Measurements from ENCODE around the gene KCNG4. TPM values are rescaled to one million over a fixed set of nuclear protein-coding genes. Genes with fewer than 3 reads are reported as not detected.

Gene KCNG4
- total and polyA plus RNA-seq, 2 experiments from 2014 or later: 0.07 TPM; not detected in 1

GRCh38 chr16:84176192-84177053 is 63.4 kb downstream of the KCNG4 start:
- Histone ChIP-seq H2AFZ (no peak overlapping the region), H3K4me1 (ENCODE audit: insufficient read depth) (no peaks in the 10 kb centered on the region), H3F3A (replicated peaks; ENCODE audit: low read depth) (no peaks in the 10 kb centered on the region), H3K36me3 (ENCODE audit: insufficient read depth) (no peaks in the 10 kb centered on the region), H3K4me2 (no peak overlapping the region), H3K27ac (ENCODE audit: low read depth) (no peak overlapping the region; the same call in 1 of the 2 replicates), H3K4me3 (no peak overlapping the region), H3K27me3 (ENCODE audit: insufficient read depth) (no peaks in the 10 kb centered on the region), H3K9me2 (ENCODE audit: insufficient read depth) (no peaks in the 10 kb centered on the region), H4K20me1 (replicated peaks; ENCODE audit: insufficient read depth) (no peaks in the 10 kb centered on the region), H3K79me2 (replicated peaks; ENCODE audit: insufficient read depth) (no peaks in the 10 kb centered on the region)
- no peak for DNase-seq (ENCODE audit: low spot score)
- no peak overlapping the region for H3K27ac Mint-ChIP-seq
- H3K4me3 Mint-ChIP-seq: no peak overlapping the region
- peaks cover 9% of the 10 kb centered on the region for H3K27me3 Mint-ChIP-seq (ENCODE audit: insufficient read depth, low read depth, poor library complexity)
- no peak for TF ChIP-seq STAT1 (IDR thresholded peaks at IDR 0.05; ENCODE audit: unreplicated experiment)
- no peak for TF ChIP-seq REST (IDR thresholded peaks at IDR 0.05; ENCODE audit: unreplicated experiment)
- no peak for TF ChIP-seq ZNF114 (CRISPR knock-in tag; IDR thresholded peaks at IDR 0.05)
- TF ChIP-seq JUNB (IDR thresholded peaks at IDR 0.05; ENCODE audit: unreplicated experiment): no peak
- no peak for TF ChIP-seq ZNF331 (CRISPR knock-in tag; IDR thresholded peaks at IDR 0.05; ENCODE audit: low read depth)
- TF ChIP-seq POLR2AphosphoS5 (IDR thresholded peaks at IDR 0.05; ENCODE audit: low read depth): no peak
- TF ChIP-seq CREB1 (CRISPR knock-in tag; IDR thresholded peaks at IDR 0.05; ENCODE audit: low read depth): no peak
- peak; percentile 14 for ATAC-seq
- H3K9me3 Mint-ChIP-seq: no peaks in the 10 kb centered on the region
- H3K4me1 Mint-ChIP-seq: no peaks in the 10 kb centered on the region
- peaks cover 20% of the 10 kb centered on the region for H3K36me3 Mint-ChIP-seq (ENCODE audit: low read depth)

DNA sequence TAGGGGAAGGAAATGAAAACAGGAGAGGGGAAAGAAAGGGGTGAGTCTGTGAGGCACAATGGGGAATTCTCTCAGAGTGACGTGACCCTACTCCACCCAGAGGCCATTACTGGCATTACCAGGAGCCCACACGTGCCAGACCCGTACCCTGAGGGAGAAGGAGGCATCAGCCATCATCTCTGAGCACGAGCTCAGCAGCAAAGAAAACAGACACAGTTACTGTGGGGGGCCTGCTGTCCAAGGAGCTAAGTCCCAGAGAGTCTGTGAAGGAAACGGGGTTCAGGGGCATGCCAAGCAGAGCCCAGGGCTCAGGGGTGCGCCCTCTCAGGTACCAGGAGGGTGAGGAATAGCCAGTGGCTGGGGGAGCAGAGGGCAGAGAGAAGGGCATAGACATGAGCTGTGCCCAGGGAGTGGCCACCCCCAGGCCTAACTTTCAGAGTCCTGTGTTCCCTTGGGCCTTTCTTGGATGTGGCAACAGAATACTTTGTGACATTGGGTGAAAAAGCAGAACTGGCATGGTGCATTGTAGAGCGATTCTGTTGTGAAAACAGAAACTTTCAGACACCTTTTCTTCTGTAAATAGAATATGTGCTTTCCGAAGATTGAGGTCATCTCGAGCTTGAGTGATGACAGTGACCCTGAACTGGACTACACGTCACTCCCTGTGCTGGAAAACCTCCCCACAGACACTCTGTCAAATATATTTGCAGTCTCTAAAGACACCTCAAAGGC is 64.3 kb downstream of the KCNG4 start:
- Histone ChIP-seq H3K27me3 (ENCODE audit: insufficient read depth) (no peaks in the 10 kb centered on the region), H3K4me2 (no peak overlapping the region), H3K36me3 (ENCODE audit: insufficient read depth) (no peaks in the 10 kb centered on the region), H3K4me1 (ENCODE audit: insufficient read depth) (no peaks in the 10 kb centered on the region), H2AFZ (no peak overlapping the region), H4K20me1 (replicated peaks; ENCODE audit: insufficient read depth) (no peaks in the 10 kb centered on the region), H3K9me2 (ENCODE audit: insufficient read depth) (no peaks in the 10 kb centered on the region), H3K79me2 (replicated peaks; ENCODE audit: insufficient read depth) (no peaks in the 10 kb centered on the region), H3K27ac (ENCODE audit: low read depth) (no peak overlapping the region), H3F3A (replicated peaks; ENCODE audit: low read depth) (no peaks in the 10 kb centered on the region), H3K4me3 (no peak overlapping the region)
- ATAC-seq (peak; percentile 90), DNase-seq (ENCODE audit: low spot score) (peak; percentile 76)
- Mint-ChIP-seq H3K36me3 (ENCODE audit: low read depth) (peaks cover 13% of the 10 kb centered on the region; the same call in 2 of the 3 replicates), H3K27me3 (ENCODE audit: insufficient read depth, low read depth, poor library complexity) (peaks cover 12% of the 10 kb centered on the region), H3K4me3 (no peak overlapping the region), H3K4me1 (no peaks in the 10 kb centered on the region), H3K9me3 (no peaks in the 10 kb centered on the region), H3K27ac (no peak overlapping the region; the same call in 1 of the 2 replicates)
- TF ChIP-seq ZNF114 (CRISPR knock-in tag; IDR thresholded peaks at IDR 0.05): no peak
- TF ChIP-seq JUNB (IDR thresholded peaks at IDR 0.05; ENCODE audit: unreplicated experiment): no peak
- TF ChIP-seq NANOG (IDR thresholded peaks at IDR 0.05; ENCODE audit: borderline replicate concordance): no peak
- TF ChIP-seq CTCF (conservative IDR thresholded peaks at IDR 0.05; ENCODE audit: low read depth in 2 of 2): peak; percentile 47 to 70

Data from GM23338 (cell line).